ENCODE data around the gene TRIP12.
"Not testable (repeated sequence)": the region's sequence is repeated elsewhere in the genome, so short reads cannot be mapped to it uniquely, and the experiment has no call there.

The TRIP12 gene

DNA sequence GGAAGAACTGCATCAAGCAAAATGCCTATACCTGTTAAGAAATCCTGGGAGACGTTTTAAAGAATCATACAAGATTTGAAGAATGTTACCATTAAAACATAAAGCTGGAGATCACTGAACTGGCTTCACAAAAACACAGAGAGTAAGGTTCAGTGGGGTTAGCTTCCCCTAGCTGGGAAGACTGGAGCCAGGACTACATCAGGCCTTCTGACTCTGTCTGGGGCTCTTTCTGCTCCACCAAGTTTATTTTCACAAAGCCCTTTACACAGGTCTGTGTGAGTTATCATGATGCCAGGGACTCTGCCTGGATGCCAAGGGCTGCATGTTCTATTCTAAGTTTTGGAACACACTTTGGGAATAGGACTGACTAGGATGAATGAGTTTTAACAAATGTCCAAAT lies 160.1 kb downstream of the TRIP12 start:
- H3K4me3 ChIP-seq = no peak overlapping the region
- H3K27me3 ChIP-seq = no peaks in the 10 kb centered on the region
- H3K4me2 ChIP-seq = no peak overlapping the region
- H3K9ac ChIP-seq = no peak overlapping the region
- no peaks in the 10 kb centered on the region for H3K9me3 ChIP-seq
- TF ChIP-seq Cebpa-rat (IDR thresholded peaks at IDR 0.05) = no peak
- no peaks in the 10 kb centered on the region for H4K20me1 ChIP-seq
- H3K36me3 ChIP-seq = peaks cover 30% of the 10 kb centered on the region
- no peak overlapping the region for H3K27ac ChIP-seq
- H3K4me1 ChIP-seq = no peaks in the 10 kb centered on the region

DNA sequence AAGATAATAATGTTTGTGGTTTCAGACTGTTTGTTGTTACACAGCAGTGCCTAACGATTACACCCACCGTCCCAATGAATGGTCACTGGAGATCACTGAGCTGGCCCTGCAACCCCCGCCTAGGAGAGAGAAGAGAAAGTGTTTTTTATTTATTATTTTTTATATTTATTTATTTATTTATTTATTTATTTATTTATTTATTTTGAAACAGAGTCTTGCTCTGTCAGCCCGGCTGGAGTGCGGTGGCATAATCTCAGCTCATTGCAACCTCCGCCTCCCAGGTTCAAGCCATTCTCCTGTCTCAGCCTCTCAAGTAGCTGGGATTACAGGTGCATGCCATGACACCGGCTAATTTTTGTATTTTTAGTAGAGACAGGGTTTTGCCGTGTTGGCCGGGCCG lies 164.3 kb downstream of the TRIP12 start:
- not testable (repeated sequence) for H3K9ac ChIP-seq, H3K27ac ChIP-seq, H3K27me3 ChIP-seq, H3K4me2 ChIP-seq, H3K9me3 ChIP-seq, H3K36me3 ChIP-seq, H3K4me3 ChIP-seq, H4K20me1 ChIP-seq, H3K4me1 ChIP-seq

DNA sequence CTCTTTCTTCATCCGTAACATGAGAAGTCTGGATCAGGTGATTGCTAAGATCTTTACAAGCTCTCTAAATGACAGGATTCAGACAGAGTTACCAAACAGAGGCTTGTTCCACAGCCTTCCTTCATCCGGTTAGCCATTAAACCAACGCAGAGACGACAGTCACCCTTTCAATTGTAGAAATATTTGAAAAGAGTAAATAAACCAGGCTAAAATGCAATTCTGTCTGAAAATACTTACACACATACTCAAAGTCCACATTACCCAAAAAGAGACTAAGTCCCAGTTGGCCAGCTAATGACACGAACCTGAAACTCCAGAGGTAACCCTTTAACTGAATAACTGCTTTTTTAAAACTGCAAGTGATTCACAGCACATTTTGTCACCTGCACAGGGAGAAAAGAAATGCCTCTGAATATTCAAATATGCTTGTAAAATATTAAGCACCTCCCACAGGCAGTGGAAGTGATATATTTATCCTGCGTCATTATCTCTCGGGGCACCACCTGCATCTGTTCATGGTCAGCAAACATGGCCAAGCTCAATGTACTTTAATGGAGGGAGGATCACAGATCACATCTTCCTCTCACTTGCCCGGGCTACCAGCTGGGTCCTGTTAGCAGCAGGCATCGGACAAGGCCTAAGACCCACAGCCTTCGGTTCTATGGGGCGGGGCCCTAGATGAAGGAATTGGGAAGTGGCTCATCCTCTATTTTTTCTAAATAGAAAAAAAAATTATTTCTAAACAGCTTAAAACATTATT lies 168.7 kb downstream of the TRIP12 start:
- Histone ChIP-seq H3K9me3 (no peaks in the 10 kb centered on the region), H3K4me2 (no peak overlapping the region), H4K20me1 (no peaks in the 10 kb centered on the region), H3K9ac (no peak overlapping the region), H3K36me3 (no peaks in the 10 kb centered on the region), H3K27me3 (no peaks in the 10 kb centered on the region), H3K4me1 (0 out of 2 replicates have a peak, but pooled peaks cover 4% of the 10 kb centered on the region), H3K27ac (no peak overlapping the region), H3K4me3 (no peak overlapping the region)
- TF ChIP-seq Cebpa-rat (IDR thresholded peaks at IDR 0.05) = no peak

DNA sequence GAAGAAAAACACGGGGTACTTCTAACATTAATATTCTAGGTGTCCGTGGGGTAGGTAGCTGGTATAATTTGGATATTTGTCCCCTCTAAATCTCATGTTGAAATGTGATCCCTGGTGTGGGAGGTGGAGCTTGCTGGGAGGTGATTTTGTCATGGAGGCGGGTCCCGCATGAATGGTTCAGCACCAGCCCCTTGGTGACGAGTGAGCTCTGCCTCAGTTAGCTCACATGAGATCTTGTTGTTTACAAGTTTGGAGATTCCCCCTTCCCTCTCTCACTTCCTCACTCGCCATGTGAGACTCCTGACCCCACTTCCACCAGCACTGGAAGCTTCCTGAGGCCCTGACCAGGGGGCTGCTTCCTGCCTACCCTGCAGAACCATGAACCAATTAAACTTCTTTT lies 172.0 kb downstream of the TRIP12 start:
- Histone ChIP-seq H3K27ac (no peak overlapping the region), H3K4me3 (no peak overlapping the region), H3K9ac (no peak overlapping the region), H3K36me3 (no peaks in the 10 kb centered on the region), H3K4me1 (0 out of 2 replicates have a peak, but pooled peaks cover 4% of the 10 kb centered on the region), H3K4me2 (0 out of 2 replicates have a peak overlapping the region, but pooled peaks have one; percentile 3), H3K27me3 (no peaks in the 10 kb centered on the region), H3K9me3 (no peaks in the 10 kb centered on the region), H4K20me1 (no peaks in the 10 kb centered on the region)
- TF ChIP-seq Cebpa-rat (IDR thresholded peaks at IDR 0.05) = no peak

DNA sequence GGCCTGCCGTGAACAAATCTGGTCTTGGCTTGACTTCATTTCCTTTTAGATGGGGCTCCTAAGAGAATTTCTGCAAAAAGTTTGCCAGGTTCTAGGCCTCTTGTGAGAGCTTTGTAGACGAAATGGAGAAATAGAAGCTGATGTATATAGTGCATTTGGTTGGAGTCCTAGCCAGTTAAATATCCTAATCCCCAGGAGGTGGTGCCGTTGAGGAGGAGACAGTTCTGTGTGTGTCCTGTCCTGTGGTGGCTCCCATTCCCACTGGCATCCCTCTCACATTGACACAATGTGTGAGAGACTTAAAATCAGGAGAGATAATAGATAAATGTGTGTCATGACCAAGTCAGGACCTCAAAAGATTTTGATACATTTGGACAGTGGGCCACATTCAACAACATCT lies 172.9 kb downstream of the TRIP12 start:
- Histone ChIP-seq H3K9me3 (no peaks in the 10 kb centered on the region), H3K27me3 (no peaks in the 10 kb centered on the region), H3K9ac (no peak overlapping the region), H3K4me3 (no peak overlapping the region), H3K36me3 (no peaks in the 10 kb centered on the region), H4K20me1 (no peaks in the 10 kb centered on the region), H3K4me2 (no peak overlapping the region), H3K4me1 (0 out of 2 replicates have a peak, but pooled peaks cover 4% of the 10 kb centered on the region), H3K27ac (no peak overlapping the region)
- TF ChIP-seq Cebpa-rat (IDR thresholded peaks at IDR 0.05) = no peak

DNA sequence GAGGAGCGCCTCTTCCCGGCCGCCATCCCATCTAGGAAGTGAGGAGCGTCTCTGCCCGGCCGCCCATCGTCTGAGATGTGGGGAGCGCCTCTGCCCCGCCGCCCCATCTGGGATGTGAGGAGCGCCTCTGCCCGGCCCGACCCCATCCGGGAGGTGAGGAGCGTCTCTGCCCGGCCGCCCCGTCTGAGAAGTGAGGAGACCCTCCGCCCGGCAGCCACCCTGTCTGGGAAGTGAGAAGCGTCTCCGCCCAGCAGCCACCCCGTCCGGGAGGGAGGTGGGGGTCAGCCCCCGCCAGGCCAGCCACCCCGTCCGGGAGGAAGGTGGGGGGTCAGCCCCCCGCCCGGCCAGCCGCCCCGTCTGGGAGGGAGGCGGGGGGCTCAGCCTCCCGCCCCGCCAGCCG lies 179.1 kb downstream of the TRIP12 start:
- H3K9me3 ChIP-seq = peaks cover 14% of the 10 kb centered on the region
- H3K36me3 ChIP-seq, H3K9ac ChIP-seq, H4K20me1 ChIP-seq, H3K4me1 ChIP-seq, H3K4me3 ChIP-seq, H3K27ac ChIP-seq, H3K4me2 ChIP-seq, H3K27me3 ChIP-seq: not testable (repeated sequence)

DNA sequence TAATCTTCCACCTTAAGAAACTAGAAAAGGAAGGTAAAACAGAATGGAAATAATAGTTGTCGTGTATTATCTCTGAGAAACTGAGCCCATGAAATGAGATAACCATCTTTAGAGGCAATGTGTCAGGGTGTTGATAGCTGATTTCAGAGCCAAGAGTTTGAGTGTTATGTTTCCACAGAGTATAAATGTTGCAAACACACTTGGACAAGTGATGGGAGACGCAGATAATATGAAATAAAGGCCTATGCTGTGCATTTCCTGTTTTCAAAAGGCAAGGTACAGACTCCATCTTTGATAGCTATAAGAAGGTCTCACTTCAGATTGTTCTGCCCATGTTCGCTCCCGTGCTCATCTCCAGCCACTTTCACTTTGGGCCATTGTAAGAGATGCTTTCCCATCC lies 181.5 kb downstream of the TRIP12 start:
- Histone ChIP-seq H3K27me3 (no peaks in the 10 kb centered on the region), H3K4me1 (no peaks in the 10 kb centered on the region), H3K27ac (no peak overlapping the region), H3K9me3 (peaks cover 28% of the 10 kb centered on the region), H3K4me2 (no peak overlapping the region), H4K20me1 (no peaks in the 10 kb centered on the region), H3K9ac (no peak overlapping the region), H3K4me3 (no peak overlapping the region), H3K36me3 (no peaks in the 10 kb centered on the region)
- TF ChIP-seq Cebpa-rat (IDR thresholded peaks at IDR 0.05) = no peak

DNA sequence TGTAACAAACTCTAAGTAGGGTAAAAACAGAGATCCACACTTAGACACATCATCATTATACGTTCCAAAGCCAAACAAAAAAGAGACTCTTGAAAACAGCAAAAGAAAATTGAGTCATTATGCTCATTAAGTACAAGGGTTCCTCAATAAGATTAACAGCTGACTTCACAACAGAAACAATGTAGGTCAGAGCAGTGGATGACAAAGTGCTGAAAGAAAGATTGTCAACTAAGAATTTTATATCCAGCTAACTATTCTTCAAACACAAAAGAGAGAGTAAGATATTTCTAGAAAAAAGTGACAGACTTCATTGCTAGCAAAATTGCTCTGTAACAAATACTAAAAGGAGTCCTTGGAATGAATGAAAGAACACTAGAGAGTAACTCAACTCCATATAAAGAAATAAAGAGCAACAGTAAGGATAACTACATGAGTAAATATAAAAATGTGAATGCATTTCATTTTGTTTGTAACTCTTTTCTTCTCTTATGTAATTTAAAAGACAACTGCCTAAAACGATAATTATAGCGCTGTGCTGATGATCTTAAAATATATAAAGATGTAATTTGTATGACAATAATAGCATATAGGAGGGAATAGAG lies 183.7 kb downstream of the TRIP12 start:
- Histone ChIP-seq H3K4me1 (no peaks in the 10 kb centered on the region), H3K27me3 (no peaks in the 10 kb centered on the region), H3K36me3 (no peaks in the 10 kb centered on the region), H4K20me1 (no peaks in the 10 kb centered on the region), H3K27ac (no peak overlapping the region), H3K4me2 (no peak overlapping the region), H3K4me3 (no peak overlapping the region), H3K9ac (no peak overlapping the region), H3K9me3 (peaks cover 25% of the 10 kb centered on the region)
- no peak for TF ChIP-seq Cebpa-rat (IDR thresholded peaks at IDR 0.05)

DNA sequence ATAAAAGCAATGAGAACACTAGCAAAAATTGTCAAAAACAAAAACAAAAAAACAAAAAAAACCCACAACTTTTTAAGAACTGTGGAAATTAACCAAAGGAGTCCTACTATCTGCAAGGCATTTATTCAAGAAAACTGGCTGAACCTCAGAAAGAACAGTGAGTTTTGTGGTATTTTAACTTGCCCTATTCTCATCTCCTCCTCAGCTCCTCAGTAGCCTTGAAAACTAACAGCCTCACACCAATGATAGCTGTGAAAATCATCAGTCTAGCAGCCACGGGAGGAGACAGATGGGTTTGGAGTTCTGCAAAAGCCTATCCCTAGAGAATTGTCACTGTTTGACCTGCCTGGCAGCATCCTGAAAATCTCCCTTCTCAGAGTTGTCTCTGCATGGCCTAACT lies 187.4 kb downstream of the TRIP12 start:
- H3K27ac ChIP-seq = no peak overlapping the region
- H4K20me1 ChIP-seq = no peaks in the 10 kb centered on the region
- H3K4me1 ChIP-seq = no peaks in the 10 kb centered on the region
- peaks cover 20% of the 10 kb centered on the region for H3K9me3 ChIP-seq
- TF ChIP-seq Cebpa-rat (IDR thresholded peaks at IDR 0.05) = no peak
- H3K4me2 ChIP-seq = no peak overlapping the region
- no peak overlapping the region for H3K9ac ChIP-seq
- H3K27me3 ChIP-seq = no peaks in the 10 kb centered on the region
- no peaks in the 10 kb centered on the region for H3K36me3 ChIP-seq
- H3K4me3 ChIP-seq = no peak overlapping the region

DNA sequence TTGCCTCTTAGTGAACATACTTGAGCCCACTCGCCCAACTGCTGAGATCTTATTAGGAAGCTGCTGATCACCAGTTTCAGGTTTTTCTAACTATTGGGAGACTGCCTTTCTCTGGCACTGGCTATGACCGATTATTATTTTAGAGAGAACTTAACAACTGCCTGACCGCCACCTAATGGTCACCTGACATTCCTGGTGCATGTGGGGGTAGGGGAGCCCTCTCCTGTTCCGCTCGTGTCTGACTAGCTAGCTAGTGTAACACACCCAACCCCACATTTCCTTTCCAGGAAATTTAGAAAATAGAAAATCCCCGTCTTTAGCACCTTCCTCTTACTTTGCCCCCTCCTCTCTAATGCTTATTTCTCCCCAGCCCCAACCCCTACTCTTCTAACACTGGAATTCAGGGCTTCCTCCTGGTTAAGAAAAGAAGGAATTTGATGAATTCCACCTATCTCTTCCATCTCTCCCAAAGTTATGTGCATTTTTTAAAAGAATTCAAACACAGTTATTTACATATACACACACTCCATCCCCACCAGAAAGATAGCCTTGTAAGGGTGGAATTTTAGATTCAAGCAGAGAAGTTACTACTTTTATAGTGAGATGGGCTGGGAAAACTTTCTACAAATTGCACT lies 188.1 kb downstream of the TRIP12 start:
- no peak overlapping the region for H3K4me2 ChIP-seq
- no peaks in the 10 kb centered on the region for H3K27me3 ChIP-seq
- H3K4me3 ChIP-seq = no peak overlapping the region
- no peak overlapping the region for H3K27ac ChIP-seq
- H3K36me3 ChIP-seq = no peaks in the 10 kb centered on the region
- peaks cover 20% of the 10 kb centered on the region for H3K9me3 ChIP-seq
- TF ChIP-seq Cebpa-rat (IDR thresholded peaks at IDR 0.05) = no peak
- no peaks in the 10 kb centered on the region for H4K20me1 ChIP-seq
- no peak overlapping the region for H3K9ac ChIP-seq
- H3K4me1 ChIP-seq = no peaks in the 10 kb centered on the region
